A673 (cell line): ENCODE data around the gene DLG5. TPM values are rescaled to one million over a fixed set of nuclear protein-coding genes. Genes with fewer than 3 reads are reported as not detected.
A peak's percentile ranks its signal among the peaks of the same experiment; 100 is the strongest.

Source experiments
- BruUV-seq: library from RNA; stranded (reverse); fragments of 400-500 nt; replicated peaks from 2 replicates; lab custom pipeline; 2021; lab: Mats Ljungman, UMichigan
- CTCF ChIA-PET: fragments of 300-600 bp; sonication (Branson Sonifier 250); formaldehyde crosslinking; loops from one replicate; lab custom pipeline; 2022; ENCODE audit warnings: antibody characterized with exemption; lab: Charles Lee
- POLR2A ChIA-PET: fragments of 300-600 bp; sonication (Branson Sonifier 250); formaldehyde crosslinking; loops from one replicate; lab custom pipeline; 2022; ENCODE audit warnings: antibody characterized with exemption; ENCODE audit not compliant: low non-redundant PET; lab: Charles Lee
- DNase-seq: peaks from one replicate; pipeline ENCODE4 v3.0.0-alpha.2; 2015; ENCODE audit warnings: low spot score
- H3K27ac ChIP-seq: fragments of 200-600 bp; sonication (generic); 2 replicates; pipeline ENCODE4 v1.5.1; 2016; ENCODE audit warnings: mixed run types, low read depth, mild to moderate bottlenecking, mixed read lengths, antibody characterized with exemption, low read length; ENCODE audit not compliant: poor library complexity, severe bottlenecking
- H3K27me3 ChIP-seq: fragments of 200-600 bp; sonication (generic); replicated peaks from 2 replicates; pipeline ENCODE4 v1.6.1; 2017; ENCODE audit warnings: mixed run types, low read depth, mild to moderate bottlenecking, mixed read lengths, antibody characterized with exemption, low read length; ENCODE audit not compliant: insufficient read depth, poor library complexity
- H3K36me3 ChIP-seq: fragments of 200-600 bp; sonication (generic); 2 replicates; pipeline ENCODE4 v1.6.1; 2016; ENCODE audit warnings: mixed run types, mild to moderate bottlenecking, mixed read lengths, antibody characterized with exemption, low read length; ENCODE audit not compliant: insufficient read depth, poor library complexity, severe bottlenecking
- H3K4me1 ChIP-seq: fragments of 200-600 bp; sonication (generic); 2 replicates; pipeline ENCODE4 v1.6.1; 2017; ENCODE audit warnings: mixed run types, mild to moderate bottlenecking, mixed read lengths, antibody characterized with exemption, low read length; ENCODE audit not compliant: insufficient read depth, poor library complexity, severe bottlenecking
- H3K4me3 ChIP-seq: fragments of 200-600 bp; sonication (generic); 2 replicates; pipeline ENCODE4 v1.5.1; 2016; ENCODE audit warnings: low read depth, mixed run types, mild to moderate bottlenecking, mixed read lengths, low read length; ENCODE audit not compliant: poor library complexity, severe bottlenecking
- H3K9me3 ChIP-seq: fragments of 200-600 bp; sonication (generic); 2 replicates; pipeline ENCODE4 v1.6.1; 2016; ENCODE audit warnings: mixed run types, low read depth, mild to moderate bottlenecking, mixed read lengths, antibody characterized with exemption, low read length; ENCODE audit not compliant: poor library complexity, severe bottlenecking
- EZH2 ChIP-seq: fragments of 200-600 bp; sonication (generic); IDR thresholded peaks from 2 replicates; pipeline ENCODE4 v1.6.1; 2017; ENCODE audit warnings: borderline replicate concordance, low read depth, mild to moderate bottlenecking, mixed read lengths, antibody characterized with exemption, low read length; ENCODE audit not compliant: poor library complexity, severe bottlenecking
- intact Hi-C: fragments of 100-400 bp; cut with micrococcal nuclease; formaldehyde crosslinking; loops from one replicate; pipeline ENCODE4 v1.10.0; 2022; ENCODE audit not compliant: unreplicated experiment
- total RNA-seq: library from RNA; stranded (reverse); gene quantifications from 2 replicates; pipeline ENCODE4 v1.2.3, GENCODE V29; 2021
- TF ChIP-seq, protein P1 (sequence below): fragments of 300-800, 200-600 bp; sonication (generic); conservative IDR thresholded peaks from 2 replicates; pipeline ENCODE4 v1.5.1; 2017; ENCODE audit warnings: low read depth, mild to moderate bottlenecking, antibody characterized with exemption, low read length, moderate library complexity, mixed read lengths

The DLG5 gene
- total RNA-seq, 1 experiment from 2014 or later: 44.0 TPM

DNA sequence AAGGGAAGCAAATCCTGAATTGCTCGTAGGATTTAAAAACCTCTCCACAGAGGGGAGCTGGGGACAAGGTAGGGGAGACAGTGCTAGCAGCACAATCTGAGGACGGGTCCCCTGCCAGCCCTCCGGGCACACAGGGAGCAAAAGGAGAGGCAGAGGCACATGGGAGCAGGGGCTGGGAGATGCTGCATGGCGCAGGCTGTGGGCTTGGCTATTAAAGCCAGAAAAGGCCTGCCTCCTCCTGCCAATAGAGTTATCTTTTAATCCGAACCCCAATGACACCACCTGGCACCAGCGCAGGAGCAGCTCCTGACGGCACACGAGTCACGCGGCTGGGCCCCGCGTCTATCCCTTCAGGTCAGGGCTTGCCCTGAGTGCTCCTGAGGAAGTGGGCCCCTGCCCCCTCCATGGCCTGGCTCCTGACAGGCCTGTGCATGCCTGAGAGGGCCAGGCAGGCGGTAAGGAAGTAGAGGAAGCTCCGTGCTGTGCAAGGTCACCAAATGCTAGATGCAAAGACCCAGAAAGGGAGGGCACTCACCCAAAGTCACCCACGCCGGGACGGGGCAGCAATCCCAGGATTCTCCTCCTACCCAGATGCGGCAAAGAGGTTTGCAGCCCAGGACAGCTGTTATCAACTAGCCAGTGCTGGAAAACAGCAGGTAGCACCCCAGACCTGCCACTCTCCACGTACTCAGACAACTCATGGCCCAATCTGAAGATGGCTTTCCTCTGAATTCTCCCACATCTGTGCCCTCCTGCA lies 28.1 kb downstream of the DLG5 start:
- peaks cover 8% of the 10 kb centered on the region for H3K4me1 ChIP-seq
- DNase-seq: no peak
- no peaks in the 10 kb centered on the region for H3K9me3 ChIP-seq
- TF ChIP-seq EZH2: no peak
- TF ChIP-seq, protein P1, sequence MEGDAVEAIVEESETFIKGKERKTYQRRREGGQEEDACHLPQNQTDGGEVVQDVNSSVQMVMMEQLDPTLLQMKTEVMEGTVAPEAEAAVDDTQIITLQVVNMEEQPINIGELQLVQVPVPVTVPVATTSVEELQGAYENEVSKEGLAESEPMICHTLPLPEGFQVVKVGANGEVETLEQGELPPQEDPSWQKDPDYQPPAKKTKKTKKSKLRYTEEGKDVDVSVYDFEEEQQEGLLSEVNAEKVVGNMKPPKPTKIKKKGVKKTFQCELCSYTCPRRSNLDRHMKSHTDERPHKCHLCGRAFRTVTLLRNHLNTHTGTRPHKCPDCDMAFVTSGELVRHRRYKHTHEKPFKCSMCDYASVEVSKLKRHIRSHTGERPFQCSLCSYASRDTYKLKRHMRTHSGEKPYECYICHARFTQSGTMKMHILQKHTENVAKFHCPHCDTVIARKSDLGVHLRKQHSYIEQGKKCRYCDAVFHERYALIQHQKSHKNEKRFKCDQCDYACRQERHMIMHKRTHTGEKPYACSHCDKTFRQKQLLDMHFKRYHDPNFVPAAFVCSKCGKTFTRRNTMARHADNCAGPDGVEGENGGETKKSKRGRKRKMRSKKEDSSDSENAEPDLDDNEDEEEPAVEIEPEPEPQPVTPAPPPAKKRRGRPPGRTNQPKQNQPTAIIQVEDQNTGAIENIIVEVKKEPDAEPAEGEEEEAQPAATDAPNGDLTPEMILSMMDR: no peak
- H3K4me3 ChIP-seq: no peak overlapping the region
- peak overlapping the region; percentile 33 for H3K27ac ChIP-seq
- ChIA-PET POLR2A (no interaction called here), CTCF (no interaction called here)
- no peaks in the 10 kb centered on the region for H3K27me3 ChIP-seq
- BruUV-seq: no TSS peak
- H3K36me3 ChIP-seq: no peaks in the 10 kb centered on the region
- intact Hi-C loops: no loop called here

DNA sequence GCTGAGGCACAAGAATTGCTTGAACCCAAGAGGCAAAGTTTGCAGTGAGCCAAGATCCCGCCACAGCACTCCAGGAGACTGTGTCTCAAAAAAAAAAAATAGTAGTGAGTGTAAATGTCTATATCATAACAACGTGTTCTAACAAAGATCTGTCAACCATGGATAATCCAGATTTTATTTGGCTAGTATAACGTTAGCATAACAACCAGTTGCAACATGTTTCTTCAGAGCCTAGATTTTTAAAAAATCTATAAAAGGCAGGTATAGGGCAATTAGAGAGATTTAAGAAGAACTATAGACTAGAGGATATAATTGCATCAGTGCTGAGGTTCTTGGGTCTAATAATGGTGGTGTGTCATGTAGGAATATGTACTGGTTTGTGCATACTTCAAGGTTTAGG lies 30.5 kb downstream of the DLG5 start:
- BruUV-seq: no TSS peak
- DNase-seq: no peak
- H3K27ac ChIP-seq: no peak overlapping the region
- no peaks in the 10 kb centered on the region for H3K9me3 ChIP-seq
- ChIA-PET POLR2A (no interaction called here), CTCF (no interaction called here)
- H3K36me3 ChIP-seq: no peaks in the 10 kb centered on the region
- no peak overlapping the region for H3K4me3 ChIP-seq
- intact Hi-C loops: no loop called here
- no peaks in the 10 kb centered on the region for H3K27me3 ChIP-seq
- H3K4me1 ChIP-seq: peaks cover 8% of the 10 kb centered on the region
- TF ChIP-seq EZH2: no peak
- TF ChIP-seq, protein P1: no peak

DNA sequence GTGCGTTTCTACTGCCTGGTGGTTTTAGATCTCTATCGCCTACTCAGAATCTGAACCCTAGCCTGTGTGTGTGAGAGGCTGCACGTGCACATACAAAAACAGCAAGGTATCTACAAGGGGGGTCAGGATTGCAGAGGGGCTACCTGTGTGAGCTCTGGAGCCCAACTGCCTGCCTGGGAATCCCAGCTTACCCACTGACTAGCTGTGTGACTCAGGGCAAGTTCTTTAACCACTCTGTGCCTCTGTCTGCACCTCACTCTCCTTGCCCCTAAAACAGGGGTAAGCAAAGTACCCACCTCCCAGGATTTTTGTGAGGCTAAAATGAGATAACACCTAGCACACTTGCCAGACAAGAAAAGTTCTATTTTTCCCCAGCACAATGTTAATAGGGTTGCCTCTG lies 32.5 kb downstream of the DLG5 start:
- Histone ChIP-seq H3K27ac (no peak overlapping the region), H3K9me3 (no peaks in the 10 kb centered on the region), H3K27me3 (no peaks in the 10 kb centered on the region), H3K36me3 (no peaks in the 10 kb centered on the region), H3K4me1 (peaks cover 10% of the 10 kb centered on the region), H3K4me3 (no peak overlapping the region)
- CTCF ChIA-PET: no interaction called here
- TF ChIP-seq EZH2: no peak
- DNase-seq: no peak
- POLR2A ChIA-PET: no interaction called here
- intact Hi-C loops: no loop called here
- no TSS peak for BruUV-seq

DNA sequence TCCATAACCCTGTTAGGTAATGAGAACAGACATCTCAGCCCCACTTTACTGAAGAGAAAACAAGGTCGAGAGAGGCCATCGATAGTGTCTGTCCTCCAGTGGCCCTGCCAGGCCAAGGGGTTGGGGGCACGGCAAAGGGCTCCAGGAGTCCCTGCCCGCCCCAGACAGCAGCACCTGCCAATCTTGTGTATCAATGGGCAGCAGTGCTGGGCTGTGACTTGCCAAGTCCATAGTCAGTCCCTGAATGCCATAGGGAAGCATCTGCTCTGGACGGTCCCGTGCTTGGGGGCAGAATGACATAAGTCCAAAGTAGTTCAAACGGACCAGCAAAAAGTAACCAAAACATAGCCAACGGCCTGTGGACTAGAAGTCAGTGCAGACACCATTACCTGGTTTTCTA lies 33.2 kb downstream of the DLG5 start:
- no peak for DNase-seq
- H3K27me3 ChIP-seq: no peaks in the 10 kb centered on the region
- BruUV-seq: no TSS peak
- ChIA-PET POLR2A (no interaction called here), CTCF (no interaction called here)
- H3K27ac ChIP-seq: no peak overlapping the region
- no peaks in the 10 kb centered on the region for H3K9me3 ChIP-seq
- no peaks in the 10 kb centered on the region for H3K36me3 ChIP-seq
- no peak overlapping the region for H3K4me3 ChIP-seq
- H3K4me1 ChIP-seq: peaks cover 15% of the 10 kb centered on the region
- TF ChIP-seq, protein P1: no peak
- no peak for TF ChIP-seq EZH2
- intact Hi-C loops: no loop called here
